DND-41 (cell line): Measurements from ENCODE around the gene MAPRE3.

Source experiments
- ATAC-seq: fragments of 200-7000 bp; cut with Tn5 transposase; 3 replicates; pipeline ENCODE4 v1.9.1; 2021; ENCODE audit warnings: low read depth; ENCODE audit not compliant: insufficient read depth
- DNase-seq: peaks from one replicate; pipeline ENCODE4 v3.0.0-alpha.2; 2020
- H2AFZ ChIP-seq: 2 replicates; pipeline ENCODE4 v1.6.0; 2012; ENCODE audit warnings: low read depth, low read length
- H3K27ac ChIP-seq: 2 replicates; pipeline ENCODE4 v1.5.1; 2012; ENCODE audit warnings: low read length, inconsistent platforms
- H3K27me3 ChIP-seq: fragments of 200-600 bp; sonication (generic); 2 replicates; pipeline ENCODE4 v1.6.0; 2012; ENCODE audit warnings: low read length, mild to moderate bottlenecking, inconsistent platforms; ENCODE audit not compliant: insufficient read depth, poor library complexity
- H3K36me3 ChIP-seq: 2 replicates; pipeline ENCODE4 v1.5.1; 2012; ENCODE audit warnings: low read length, inconsistent platforms; ENCODE audit not compliant: insufficient read depth
- H3K4me1 ChIP-seq: 2 replicates; pipeline ENCODE4 v1.5.1; 2012; ENCODE audit warnings: mild to moderate bottlenecking, low read length; ENCODE audit not compliant: insufficient read depth
- H3K4me2 ChIP-seq: 2 replicates; pipeline ENCODE4 v1.6.0; 2012; ENCODE audit warnings: mild to moderate bottlenecking, moderate library complexity, low read length, inconsistent platforms; ENCODE audit not compliant: insufficient read depth
- H3K4me3 ChIP-seq, 2 experiments: fragments of 200-600 bp in 1 of 2; shearing (Covaris generic) in 1 of 2; 2 replicates each; pipeline ENCODE4 v1.5.1; 2012 to 2016; ENCODE audit warnings: inconsistent platforms in 2 of 2, low read length in 2 of 2, mild to moderate bottlenecking in 2 of 2, low read depth in 1 of 2, moderate library complexity in 1 of 2
- H3K79me2 ChIP-seq: 2 replicates; pipeline ENCODE4 v1.6.0; 2012; ENCODE audit warnings: low read length, inconsistent platforms; ENCODE audit not compliant: insufficient read depth
- H3K9ac ChIP-seq: 2 replicates; pipeline ENCODE4 v1.6.0; 2012; ENCODE audit warnings: low read depth, mild to moderate bottlenecking, inconsistent platforms, low read length, moderate library complexity
- H3K9me3 ChIP-seq: 2 replicates; pipeline ENCODE4 v1.5.1; 2012; ENCODE audit warnings: low read length, moderate library complexity, mild to moderate bottlenecking, inconsistent platforms; ENCODE audit not compliant: insufficient read depth, severe bottlenecking
- H4K20me1 ChIP-seq: 2 replicates; pipeline ENCODE4 v1.6.0; 2012; ENCODE audit warnings: low read length; ENCODE audit not compliant: insufficient read depth
- EZH2 ChIP-seq: IDR thresholded peaks from 3 replicates; pipeline ENCODE4 v1.6.1; 2012; ENCODE audit warnings: borderline replicate concordance, low read depth, mild to moderate bottlenecking, moderate library complexity, low read length, inconsistent platforms; ENCODE audit not compliant: severe bottlenecking
- TF ChIP-seq, protein P1 (sequence below): IDR thresholded peaks from 2 replicates; pipeline ENCODE4 v1.5.1; 2012; ENCODE audit warnings: borderline replicate concordance, low read length, moderate library complexity, mild to moderate bottlenecking; ENCODE audit not compliant: poor library complexity, severe bottlenecking; ENCODE audit errors: extremely low read depth

Gene MAPRE3

DNA sequence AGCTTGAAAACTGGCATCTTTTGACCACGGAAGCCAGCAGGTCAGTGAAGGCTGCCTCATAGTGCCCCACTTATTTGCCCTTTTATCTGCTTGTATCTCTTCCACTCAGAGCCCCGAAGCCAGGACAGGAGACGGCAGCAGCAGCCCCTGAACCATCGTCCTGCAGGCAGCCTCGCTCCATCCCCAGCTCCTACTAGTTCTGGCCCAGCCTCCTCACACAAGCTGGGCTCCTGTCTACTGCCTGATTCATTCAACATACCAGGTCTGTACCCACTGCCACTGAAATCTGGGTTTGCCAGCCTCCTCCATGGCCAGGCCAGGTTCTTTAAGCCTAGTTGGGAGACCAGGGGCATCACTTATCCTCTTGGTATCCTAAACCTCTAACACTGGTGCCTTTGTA lies 96.9 kb downstream of the MAPRE3 start:
- Histone ChIP-seq H3K27me3 (no peaks in the 10 kb centered on the region), H3K9ac (no peak overlapping the region), H3K36me3 (peaks cover 51% of the 10 kb centered on the region), H4K20me1 (peaks cover 20% of the 10 kb centered on the region; the same call in 1 of the 2 replicates), H3K4me2 (no peak overlapping the region), H3K9me3 (no peaks in the 10 kb centered on the region), H2AFZ (no peak overlapping the region), H3K4me1 (peaks cover 24% of the 10 kb centered on the region), H3K79me2 (peaks cover 28% of the 10 kb centered on the region), H3K27ac (no peak overlapping the region), H3K4me3 (no peak overlapping the region)
- no peak for TF ChIP-seq EZH2
- TF ChIP-seq, protein P1, sequence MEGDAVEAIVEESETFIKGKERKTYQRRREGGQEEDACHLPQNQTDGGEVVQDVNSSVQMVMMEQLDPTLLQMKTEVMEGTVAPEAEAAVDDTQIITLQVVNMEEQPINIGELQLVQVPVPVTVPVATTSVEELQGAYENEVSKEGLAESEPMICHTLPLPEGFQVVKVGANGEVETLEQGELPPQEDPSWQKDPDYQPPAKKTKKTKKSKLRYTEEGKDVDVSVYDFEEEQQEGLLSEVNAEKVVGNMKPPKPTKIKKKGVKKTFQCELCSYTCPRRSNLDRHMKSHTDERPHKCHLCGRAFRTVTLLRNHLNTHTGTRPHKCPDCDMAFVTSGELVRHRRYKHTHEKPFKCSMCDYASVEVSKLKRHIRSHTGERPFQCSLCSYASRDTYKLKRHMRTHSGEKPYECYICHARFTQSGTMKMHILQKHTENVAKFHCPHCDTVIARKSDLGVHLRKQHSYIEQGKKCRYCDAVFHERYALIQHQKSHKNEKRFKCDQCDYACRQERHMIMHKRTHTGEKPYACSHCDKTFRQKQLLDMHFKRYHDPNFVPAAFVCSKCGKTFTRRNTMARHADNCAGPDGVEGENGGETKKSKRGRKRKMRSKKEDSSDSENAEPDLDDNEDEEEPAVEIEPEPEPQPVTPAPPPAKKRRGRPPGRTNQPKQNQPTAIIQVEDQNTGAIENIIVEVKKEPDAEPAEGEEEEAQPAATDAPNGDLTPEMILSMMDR: no peak
- DNase-seq (no peak), ATAC-seq (no peak)

DNA sequence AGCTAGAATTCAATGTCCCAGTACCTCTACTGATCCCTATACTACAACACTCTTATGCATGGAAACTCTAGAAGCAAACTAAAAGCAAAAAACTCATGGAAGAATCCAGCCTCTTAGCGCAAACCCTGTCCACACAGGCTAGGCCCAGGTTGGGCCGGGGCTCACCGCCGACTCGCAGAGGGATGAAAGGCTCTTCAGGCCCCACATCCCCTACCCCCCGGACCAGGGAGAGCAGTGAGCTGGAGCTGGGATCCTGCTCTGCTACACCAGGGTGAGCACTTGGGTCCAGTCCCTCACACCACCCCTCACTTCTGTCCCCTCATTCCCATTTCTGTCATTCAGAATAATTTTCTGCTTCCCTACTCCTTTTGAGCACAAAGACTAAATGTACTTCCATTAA lies 99.0 kb downstream of the MAPRE3 start:
- Histone ChIP-seq H3K4me2 (peak overlapping the region; percentile 95; the same call in 1 of the 2 replicates), H3K9ac (peak overlapping the region; percentile 84; the same call in 1 of the 2 replicates), H3K27ac (no peak overlapping the region), H3K36me3 (peaks cover 48% of the 10 kb centered on the region), H3K4me3 (no peak overlapping the region), H3K79me2 (peaks cover 28% of the 10 kb centered on the region), H3K4me1 (peaks cover 37% of the 10 kb centered on the region), H4K20me1 (peaks cover 20% of the 10 kb centered on the region; the same call in 1 of the 2 replicates), H3K9me3 (no peaks in the 10 kb centered on the region), H2AFZ (no peak overlapping the region), H3K27me3 (no peaks in the 10 kb centered on the region)
- ATAC-seq (no peak), DNase-seq (no peak)
- no peak for TF ChIP-seq EZH2
- TF ChIP-seq, protein P1: no peak

DNA sequence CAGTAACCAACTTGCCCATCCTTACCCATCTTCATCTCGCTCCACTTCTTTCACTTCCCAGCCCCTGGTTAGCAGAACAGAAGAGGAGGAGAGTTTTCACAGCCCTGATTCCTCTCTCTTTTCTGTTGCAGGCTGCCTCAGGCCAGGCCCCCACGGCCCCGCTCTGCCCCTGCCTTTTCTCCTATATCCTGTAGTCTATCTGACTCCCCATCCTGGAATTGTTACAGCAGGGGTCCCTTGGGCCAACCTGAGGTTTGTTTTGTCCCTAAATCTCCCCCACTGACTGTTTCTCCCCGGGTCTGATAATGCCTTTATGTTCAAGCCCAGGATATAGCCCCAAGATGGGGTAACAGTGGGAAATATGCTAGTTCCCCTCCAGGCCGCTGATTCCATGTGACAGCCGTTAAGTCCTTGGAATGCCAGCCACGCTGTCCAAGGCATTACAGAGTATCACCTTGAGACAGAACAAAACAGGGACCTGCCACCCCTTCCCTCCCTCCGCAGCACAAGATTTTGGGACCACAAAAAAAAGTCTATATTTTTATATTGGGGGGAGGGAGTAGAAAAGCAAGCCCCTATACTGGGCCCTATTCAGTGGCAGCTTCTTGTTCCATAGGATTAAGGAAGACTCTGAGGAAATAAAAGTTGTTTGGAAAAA lies 99.7 kb downstream of the MAPRE3 start:
- TF ChIP-seq, protein P1: no peak
- TF ChIP-seq EZH2: no peak
- Histone ChIP-seq H3K4me1 (peaks cover 43% of the 10 kb centered on the region), H3K4me3 (peak overlapping the region; percentile 84 to 91; a peak in 3 of 4 replicates), H3K4me2 (peak overlapping the region; percentile 95), H4K20me1 (peaks cover 20% of the 10 kb centered on the region; the same call in 1 of the 2 replicates), H2AFZ (no peak overlapping the region), H3K79me2 (peaks cover 28% of the 10 kb centered on the region), H3K27ac (peak overlapping the region; percentile 72; the same call in 1 of the 2 replicates), H3K9me3 (no peaks in the 10 kb centered on the region), H3K9ac (peak overlapping the region; percentile 84), H3K27me3 (no peaks in the 10 kb centered on the region), H3K36me3 (peaks cover 45% of the 10 kb centered on the region)
- DNase-seq (no peak), ATAC-seq (no peak)
